Measurements from ENCODE around the gene CLCN5.
A peak's percentile ranks its signal among the peaks of the same experiment; 100 is the strongest.

Gene CLCN5

DNA sequence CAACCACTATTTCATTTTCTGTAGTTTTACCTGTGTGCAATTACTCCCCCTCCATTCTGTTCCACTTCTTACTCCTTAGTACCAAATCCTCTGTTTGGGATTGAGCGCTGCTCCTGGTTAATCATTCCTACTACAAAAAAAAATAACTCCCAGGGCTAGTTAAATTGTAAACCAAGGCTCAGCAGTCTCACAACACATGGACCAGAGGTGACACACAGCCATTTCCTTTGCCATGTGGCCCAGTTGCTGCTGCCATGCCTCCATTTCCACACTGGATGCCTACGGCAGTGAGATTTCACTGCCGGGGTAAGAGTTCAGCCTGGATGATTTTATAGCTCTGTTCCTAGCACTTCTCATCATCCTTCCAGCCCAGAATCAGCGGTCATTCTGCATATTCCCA is 171.2 kb downstream of the CLCN5 start:
- TF ChIP-seq, protein P1, sequence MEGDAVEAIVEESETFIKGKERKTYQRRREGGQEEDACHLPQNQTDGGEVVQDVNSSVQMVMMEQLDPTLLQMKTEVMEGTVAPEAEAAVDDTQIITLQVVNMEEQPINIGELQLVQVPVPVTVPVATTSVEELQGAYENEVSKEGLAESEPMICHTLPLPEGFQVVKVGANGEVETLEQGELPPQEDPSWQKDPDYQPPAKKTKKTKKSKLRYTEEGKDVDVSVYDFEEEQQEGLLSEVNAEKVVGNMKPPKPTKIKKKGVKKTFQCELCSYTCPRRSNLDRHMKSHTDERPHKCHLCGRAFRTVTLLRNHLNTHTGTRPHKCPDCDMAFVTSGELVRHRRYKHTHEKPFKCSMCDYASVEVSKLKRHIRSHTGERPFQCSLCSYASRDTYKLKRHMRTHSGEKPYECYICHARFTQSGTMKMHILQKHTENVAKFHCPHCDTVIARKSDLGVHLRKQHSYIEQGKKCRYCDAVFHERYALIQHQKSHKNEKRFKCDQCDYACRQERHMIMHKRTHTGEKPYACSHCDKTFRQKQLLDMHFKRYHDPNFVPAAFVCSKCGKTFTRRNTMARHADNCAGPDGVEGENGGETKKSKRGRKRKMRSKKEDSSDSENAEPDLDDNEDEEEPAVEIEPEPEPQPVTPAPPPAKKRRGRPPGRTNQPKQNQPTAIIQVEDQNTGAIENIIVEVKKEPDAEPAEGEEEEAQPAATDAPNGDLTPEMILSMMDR (IDR thresholded peaks at IDR 0.05; ENCODE audit: control insufficient read depth, extremely low read depth, insufficient read depth) = no peak
- H3K4me3 ChIP-seq (ENCODE audit: low read depth, low read length) = no peak overlapping the region
- DNase-seq (ENCODE audit: low read depth) = no peak

DNA sequence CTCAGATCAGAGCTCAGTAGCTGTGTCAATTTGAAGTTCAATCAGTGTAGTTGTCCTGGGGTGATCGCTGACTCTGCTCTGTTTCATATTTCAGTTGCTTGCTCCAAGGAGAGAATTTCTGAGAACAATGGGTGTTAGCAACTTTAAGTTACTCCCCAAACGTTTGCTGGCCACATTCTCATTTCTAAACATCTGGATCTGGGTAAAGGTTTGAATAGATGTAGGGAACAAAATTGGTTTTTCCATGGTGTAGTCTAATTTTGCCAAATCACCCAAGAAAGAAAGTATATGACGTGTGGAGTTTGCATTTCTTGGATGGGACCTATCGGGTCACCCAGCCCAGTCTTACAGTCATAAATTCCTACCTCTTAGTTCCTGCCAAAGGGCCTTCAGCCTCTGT is 174.7 kb downstream of the CLCN5 start:
- H3K4me3 ChIP-seq (ENCODE audit: low read depth, low read length) = no peak overlapping the region
- TF ChIP-seq, protein P1 (IDR thresholded peaks at IDR 0.05; ENCODE audit: control insufficient read depth, extremely low read depth, insufficient read depth) = no peak
- DNase-seq (ENCODE audit: low read depth) = no peak

DNA sequence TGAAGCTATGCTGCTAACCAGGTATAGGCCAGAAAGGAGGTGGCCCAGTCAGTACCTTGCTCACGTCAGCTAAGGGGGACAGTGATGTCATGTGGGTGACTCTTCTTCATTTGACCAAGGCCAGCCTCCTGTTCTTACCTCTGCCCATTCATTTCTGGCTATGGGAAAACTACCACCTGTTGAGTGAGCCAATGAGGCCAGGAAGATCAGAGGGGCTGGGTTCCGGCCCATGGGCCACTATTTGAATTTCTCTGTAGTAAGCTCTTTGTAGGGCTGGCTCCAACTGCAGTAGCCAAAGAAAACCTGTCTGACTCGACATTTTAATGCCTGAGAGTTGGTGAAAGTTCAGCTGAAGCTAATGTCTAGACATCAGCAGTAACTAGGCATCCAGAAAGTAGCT is 175.8 kb downstream of the CLCN5 start:
- H3K4me3 ChIP-seq (ENCODE audit: low read depth, low read length) = no peak overlapping the region
- no peak for DNase-seq (ENCODE audit: low read depth)
- TF ChIP-seq, protein P1 (IDR thresholded peaks at IDR 0.05; ENCODE audit: control insufficient read depth, extremely low read depth, insufficient read depth) = no peak

DNA sequence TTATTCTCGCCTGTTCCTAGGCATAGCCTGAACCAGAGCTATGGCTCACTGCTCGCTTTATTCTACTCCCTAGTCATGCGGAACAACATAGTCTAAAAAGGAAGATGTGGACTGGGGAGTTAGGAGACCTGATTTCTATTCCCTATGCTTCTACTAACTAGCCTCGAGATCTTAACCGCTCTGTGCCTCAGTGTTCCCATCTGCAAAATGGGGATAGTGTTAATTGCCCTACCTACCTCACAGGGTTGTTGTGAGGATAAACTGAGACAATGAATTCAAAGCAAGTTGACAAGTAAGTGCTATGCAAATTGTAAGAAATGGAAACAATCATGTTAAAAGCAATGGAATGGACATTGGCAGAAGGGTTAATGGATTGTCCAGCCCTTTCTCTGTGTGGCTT is 176.4 kb downstream of the CLCN5 start:
- TF ChIP-seq, protein P1 (IDR thresholded peaks at IDR 0.05; ENCODE audit: control insufficient read depth, extremely low read depth, insufficient read depth) = no peak
- no peak for DNase-seq (ENCODE audit: low read depth)
- no peak overlapping the region for H3K4me3 ChIP-seq (ENCODE audit: low read depth, low read length)

DNA sequence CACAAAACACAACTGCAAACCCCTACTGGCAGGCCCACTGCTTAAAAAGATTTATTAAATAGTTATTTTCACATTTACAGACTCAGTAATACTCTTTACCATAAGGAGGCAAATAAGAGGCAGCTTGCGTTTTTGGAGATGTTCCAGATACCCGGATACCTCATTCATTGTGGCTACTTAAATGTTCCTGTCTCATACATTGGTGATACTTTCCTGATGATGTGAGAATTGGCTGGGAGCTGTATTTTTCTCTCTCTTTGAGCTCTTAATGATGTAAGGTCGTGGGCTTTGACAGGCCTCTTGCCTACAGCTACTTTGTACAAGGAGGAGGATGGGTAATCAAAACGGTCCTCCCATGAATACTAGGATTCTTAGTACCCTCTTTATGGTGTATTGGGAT is 176.9 kb downstream of the CLCN5 start:
- DNase-seq (ENCODE audit: low read depth) = no peak
- TF ChIP-seq, protein P1 (IDR thresholded peaks at IDR 0.05; ENCODE audit: control insufficient read depth, extremely low read depth, insufficient read depth) = no peak
- H3K4me3 ChIP-seq (ENCODE audit: low read depth, low read length) = no peak overlapping the region

DNA sequence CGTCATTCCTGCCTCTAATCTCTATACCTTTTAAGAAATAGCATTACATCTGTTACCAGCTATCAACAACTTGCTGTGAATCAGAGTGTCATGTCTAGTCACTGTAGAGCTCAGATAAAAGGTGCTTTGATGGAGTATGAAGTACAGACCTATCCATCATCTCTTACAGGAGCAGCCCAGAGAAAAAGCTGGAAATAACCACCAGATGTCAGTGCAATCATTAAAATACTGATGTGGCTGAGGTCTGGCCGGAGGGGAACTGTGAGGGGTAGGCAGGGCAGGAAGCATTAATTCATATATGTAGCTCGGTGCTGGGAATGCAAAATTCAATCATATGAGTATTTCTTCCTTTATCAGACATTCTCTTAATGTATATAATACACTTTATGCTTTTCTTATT is 177.8 kb downstream of the CLCN5 start:
- no peak overlapping the region for H3K4me3 ChIP-seq (ENCODE audit: low read depth, low read length)
- TF ChIP-seq, protein P1 (IDR thresholded peaks at IDR 0.05; ENCODE audit: control insufficient read depth, extremely low read depth, insufficient read depth) = peak; percentile 33
- no peak for DNase-seq (ENCODE audit: low read depth)

DNA sequence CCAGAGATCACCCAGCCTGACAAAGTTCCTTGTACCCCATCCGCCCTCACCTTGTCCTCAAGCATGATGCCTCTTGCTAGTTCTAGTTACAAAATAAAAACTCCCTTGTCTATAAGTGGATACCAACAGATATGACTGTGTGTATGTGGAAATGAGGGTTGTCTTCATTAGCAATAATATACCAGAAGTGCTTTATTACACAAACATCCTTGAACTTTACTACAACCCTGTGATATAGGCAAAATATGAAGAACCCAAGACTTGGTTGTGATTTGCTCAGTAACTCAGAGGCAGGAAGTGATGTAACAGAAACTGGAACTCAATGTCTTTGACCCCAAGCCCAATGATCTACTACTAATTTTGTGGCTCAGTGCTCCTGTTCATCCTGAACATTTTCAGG is 180.8 kb downstream of the CLCN5 start:
- TF ChIP-seq, protein P1 (IDR thresholded peaks at IDR 0.05; ENCODE audit: control insufficient read depth, extremely low read depth, insufficient read depth) = no peak
- no peak for DNase-seq (ENCODE audit: low read depth)
- H3K4me3 ChIP-seq (ENCODE audit: low read depth, low read length) = no peak overlapping the region
